CD4-positive, alpha-beta T cell treated with Interleukin-6 for 4 hours (primary cell): ENCODE data around the gene MSMB.
"Not testable (repeated sequence)": the region's sequence is repeated elsewhere in the genome, so short reads cannot be mapped to it uniquely, and the experiment has no call there.

Experiments used
- DNase-seq: peaks from one replicate; pipeline ENCODE4 v3.0.0-alpha.2; 2020; ENCODE audit warnings: mixed read lengths

Gene MSMB, protein sequence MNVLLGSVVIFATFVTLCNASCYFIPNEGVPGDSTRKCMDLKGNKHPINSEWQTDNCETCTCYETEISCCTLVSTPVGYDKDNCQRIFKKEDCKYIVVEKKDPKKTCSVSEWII

GRCh38 chr10:46046261-46046660, at the start of gene MSMB:
MSMB (minus strand) TSS chr10:46046269; CDS start chr10:46046237, 32 bp downstream.
- DNase-seq = no peak

- DNase-seq = peak; percentile 29
Observed at GRCh38 chr10:46094931-46095750, 49.1 kb upstream of the MSMB start.

- DNase-seq = no peak
Observed at GRCh38 chr10:46094197-46094500, 48.1 kb upstream of the MSMB start.

DNA sequence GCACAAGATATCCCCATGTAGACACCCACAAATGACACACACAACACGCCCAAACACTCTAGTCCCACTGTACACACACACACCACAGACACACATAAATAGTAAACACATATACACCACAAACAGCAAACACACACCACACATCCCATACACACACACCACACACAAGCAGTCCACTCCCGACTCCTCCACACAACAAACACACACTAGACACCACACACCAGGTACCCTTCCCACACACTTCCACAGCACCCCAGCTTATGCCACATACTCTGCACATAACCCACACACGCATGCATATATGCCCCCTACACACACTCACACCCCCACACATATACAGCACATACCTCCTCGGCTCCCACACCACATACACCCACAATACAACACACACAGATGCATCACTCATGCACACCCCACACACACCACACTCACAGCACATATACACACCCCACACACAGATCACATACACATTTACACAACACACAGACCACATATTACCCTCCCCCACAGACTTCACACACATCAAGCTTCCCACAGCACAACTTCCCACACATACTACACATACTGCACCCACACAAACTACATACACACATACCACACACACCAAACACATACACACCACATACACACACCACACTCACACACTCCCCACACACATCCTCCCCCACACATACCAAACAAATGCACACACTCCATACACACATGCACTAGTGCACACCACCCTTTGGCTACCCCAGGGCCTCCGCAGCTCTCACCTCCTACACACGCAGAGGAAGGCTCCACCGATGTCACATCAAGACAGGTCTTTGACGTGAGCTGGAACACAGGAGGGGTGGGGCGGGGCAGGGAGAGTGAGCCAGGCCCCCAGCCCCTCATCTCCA, 47.5 kb upstream of the MSMB start:
- peak; percentile 57 for DNase-seq

DNA sequence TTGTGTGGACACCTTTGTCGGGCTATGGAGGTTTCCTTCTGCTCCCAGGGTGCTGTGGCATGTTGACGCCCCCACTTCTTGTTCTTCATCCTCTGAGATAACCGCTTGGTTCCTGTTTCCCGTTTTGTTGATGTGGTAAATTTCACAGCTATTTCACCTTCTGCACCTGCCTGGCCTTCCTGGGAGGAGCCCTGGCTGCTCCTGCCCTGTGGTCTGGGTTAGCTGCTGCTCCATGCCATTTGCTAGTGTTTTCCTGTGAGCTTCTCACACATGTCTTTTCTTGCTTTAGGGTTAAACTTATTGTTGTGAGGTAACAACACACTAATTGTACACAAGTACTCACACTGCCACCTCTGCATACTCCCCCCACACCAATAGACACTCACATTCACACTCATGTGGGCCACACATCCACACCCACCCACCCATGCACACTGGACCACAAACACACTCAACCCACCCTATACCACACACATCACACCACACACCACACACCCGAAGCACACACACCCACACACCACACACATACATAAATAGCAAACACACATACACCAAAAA, 46.5 kb upstream of the MSMB start:
- peak; percentile 39 for DNase-seq

DNA sequence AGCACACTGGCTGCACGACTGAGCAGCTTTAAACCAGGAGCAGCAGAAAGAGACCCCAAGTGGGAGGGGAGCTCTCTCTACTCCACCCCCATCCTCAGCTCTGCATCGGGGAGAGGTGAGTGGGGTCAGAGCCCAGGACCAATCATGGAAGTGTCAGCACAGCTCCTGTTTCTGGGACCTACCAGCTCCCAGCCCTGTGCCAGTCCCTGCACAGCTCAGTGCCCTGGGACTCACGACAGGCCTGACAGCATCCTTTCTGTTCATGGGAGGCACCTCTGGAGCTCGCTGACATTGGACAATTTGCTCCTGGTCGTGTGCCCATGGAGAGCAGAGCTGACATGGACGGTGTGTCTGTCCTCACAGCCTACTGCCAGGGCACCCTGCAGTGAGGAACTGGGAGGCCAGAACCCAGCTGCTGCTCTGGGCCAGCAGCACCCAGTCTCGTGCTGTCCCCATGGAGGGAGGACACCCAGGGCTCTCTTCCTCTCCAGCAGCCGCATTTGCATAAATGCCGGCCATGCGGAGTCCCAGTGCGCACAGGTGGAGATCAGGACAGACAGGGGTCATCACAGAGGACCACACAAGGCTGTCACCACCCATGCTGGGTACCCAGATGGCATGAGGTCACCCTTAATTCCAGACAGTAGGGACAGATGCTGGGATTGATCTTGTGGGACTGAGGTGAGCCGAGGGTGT, 45.9 kb upstream of the MSMB start:
- DNase-seq = no peak

GRCh38 chr10:46091080-46091827, 45.2 kb upstream of the MSMB start:
- peak; percentile 29 for DNase-seq

- DNase-seq = no peak
Observed at GRCh38 chr10:46090258-46090812, 44.3 kb upstream of the MSMB start.

- not testable (repeated sequence) for DNase-seq
Observed at GRCh38 chr10:46087381-46087780, 41.3 kb upstream of the MSMB start.

DNA sequence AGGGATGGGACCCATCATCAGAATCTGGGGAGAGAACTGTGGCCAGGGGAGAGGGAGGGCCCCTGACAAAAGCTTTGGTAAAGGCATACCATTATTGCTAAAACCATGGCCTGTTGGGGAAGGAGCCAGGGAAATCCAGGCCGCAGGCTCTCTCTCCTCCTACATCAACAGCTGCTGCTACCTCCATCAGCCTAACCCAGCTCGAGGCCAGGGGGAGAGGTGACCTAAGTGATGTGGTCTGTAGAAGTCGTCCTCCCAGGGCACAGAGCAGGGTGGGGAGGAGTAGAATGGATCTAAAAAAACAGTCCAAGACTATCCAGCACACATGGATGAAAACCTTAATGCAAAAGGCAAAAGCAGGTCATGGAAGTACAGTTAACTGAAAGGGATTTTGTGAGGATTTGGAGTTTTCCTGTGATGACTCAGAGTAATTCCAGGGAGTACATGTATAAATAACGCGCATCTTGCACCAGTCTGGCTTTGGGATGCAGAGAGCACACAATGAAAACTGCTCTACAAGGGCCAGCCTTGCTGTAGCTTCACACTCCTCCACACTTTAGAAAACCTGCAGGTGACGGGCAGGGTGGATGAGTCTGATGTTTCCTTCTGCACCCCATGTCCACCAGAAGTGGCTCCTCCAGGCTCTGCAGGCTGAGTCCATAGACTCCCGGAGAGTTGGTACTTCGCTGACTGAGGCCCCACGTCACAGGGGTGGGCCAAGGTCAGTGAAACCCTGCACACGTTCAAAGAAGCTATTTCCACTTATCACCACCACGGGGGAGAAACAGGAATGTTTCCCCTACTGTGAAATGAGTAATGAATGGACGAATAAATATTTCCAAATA, 38.5 kb upstream of the MSMB start:
- DNase-seq = no peak

DNA sequence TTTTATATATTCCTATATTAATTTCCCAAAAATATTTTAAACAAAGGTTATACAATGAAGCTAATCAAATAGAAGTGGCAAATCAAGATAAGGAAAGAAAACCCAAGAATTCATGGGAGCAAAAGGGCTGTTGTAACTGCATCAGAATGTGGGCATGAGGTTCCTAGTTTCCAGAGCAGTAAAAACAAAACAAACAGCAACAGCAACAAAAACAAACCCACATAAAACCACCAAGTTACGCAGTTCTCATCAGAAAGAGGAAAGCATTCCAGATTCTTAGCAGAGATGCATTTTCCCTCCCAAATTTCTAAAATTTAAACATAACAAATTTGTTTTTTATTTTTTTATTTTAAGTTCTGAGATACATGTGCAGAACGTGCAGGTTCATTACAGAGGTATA, 34.8 kb upstream of the MSMB start:
- no peak for DNase-seq

- DNase-seq = no peak
Observed at GRCh38 chr10:46079831-46080585, 33.9 kb upstream of the MSMB start.

GRCh38 chr10:46077731-46078413, 31.8 kb upstream of the MSMB start:
- no peak for DNase-seq

DNA sequence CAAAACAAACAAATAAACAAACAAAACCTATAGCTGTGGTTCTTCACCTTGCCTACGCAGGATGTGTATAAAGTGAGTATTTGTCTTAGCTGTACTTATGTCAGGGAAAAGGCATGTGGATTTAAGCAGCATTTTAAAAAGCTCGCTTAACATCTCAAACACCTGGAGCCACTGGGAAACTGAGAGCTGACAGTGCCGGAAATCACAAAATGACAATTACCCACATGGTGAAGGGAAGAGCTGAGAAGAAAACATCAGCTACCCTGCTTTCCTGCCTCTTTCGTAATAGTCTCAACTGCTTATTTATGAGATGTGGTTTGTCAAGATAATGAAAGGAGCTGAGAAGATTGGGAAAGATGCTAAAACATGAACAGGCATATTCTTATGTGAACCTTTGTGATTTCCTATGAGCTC, 31.1 kb upstream of the MSMB start:
- DNase-seq = no peak

DNA sequence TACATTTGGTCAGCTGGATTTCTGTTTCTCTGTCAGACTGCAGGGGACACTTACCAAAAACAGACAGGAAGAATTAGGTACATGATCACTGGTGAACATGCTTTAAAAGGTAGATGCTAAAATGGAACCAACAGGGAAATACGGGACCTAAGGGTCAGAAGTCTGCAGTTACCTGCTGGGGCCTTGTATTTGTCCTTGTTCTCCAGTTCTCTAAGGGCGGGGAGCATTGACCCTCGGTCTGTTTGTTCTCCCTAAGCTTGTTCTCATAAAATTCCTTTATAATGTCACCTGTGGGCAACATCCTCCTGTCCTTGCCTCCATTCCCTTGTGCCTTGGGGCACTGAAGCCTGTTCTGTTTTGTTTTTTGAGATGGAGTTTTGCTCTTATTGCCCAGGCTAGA, 29.8 kb upstream of the MSMB start:
- no peak for DNase-seq

DNA sequence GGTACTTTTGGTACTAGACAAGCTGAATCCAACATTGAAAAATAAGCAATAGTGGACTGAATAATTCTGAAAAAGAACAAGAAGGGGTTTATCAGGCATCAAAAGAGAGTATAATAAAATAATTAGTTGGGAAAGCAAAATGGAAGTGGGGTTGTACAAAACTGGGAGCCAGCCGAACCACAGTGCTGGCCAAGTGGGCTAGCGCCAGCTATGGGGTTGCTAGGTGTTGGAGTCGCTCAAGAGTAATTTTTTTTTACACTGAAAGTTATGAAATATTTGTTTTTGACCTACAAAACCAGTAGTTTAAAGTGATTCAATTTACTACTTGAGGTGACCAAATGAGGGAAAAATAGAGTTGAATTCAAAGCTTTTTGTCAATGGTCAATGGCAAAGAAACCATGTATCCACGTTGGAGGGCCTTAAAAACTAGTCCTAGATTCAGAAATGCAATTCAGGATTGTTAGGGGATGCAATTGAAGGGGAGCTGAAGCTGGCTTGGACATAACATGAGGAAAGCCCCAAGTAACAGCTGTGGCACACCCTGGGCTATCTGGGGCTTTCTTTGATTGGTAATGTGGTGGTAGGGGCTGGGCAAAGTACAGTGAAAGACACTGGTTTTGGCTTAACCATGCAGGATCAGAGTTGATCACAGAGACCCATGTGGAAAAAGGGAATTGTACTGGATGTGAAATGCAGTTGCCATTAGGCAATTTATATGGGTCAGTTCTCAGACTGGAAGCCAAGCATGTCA, 28.3 kb upstream of the MSMB start:
- DNase-seq = no peak

DNA sequence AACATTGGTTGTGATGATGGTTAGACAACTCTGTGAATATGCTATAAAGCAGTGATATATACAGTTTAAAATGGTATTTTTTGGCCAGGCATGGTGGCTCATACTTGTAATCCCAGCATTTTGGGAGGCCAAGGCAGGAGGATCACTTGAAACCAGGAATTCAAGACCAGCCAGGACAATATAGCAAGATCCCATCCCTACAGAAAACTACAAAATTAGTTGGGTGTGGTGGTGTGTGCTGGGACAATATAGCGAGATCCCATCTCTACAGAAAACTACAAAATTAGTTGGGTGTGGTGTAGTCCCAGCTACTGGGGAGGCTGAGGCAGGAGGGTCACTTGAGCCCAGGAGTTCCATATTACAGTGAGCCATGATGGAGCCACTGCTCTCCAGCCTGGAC, 27.5 kb upstream of the MSMB start:
- DNase-seq = no peak

- DNase-seq = no peak
Observed at GRCh38 chr10:46070749-46071148, 24.7 kb upstream of the MSMB start.
